ENCODE results near the gene MYCN.

Gene MYCN

GRCh38 chr2:15932394-15933183 is 7.8 kb upstream of the MYCN start:
- no peak for DNase-seq

GRCh38 chr2:15933184-15933845 is 7.0 kb upstream of the MYCN start:
- no peak for DNase-seq

GRCh38 chr2:15934291-15934945 is 5.9 kb upstream of the MYCN start:
- no peak for DNase-seq

- no peak for DNase-seq
Measured at GRCh38 chr2:15935189-15935588, 5.2 kb upstream of the MYCN start.

GRCh38 chr2:15935675-15936074 is 4.7 kb upstream of the MYCN start:
- no peak for DNase-seq

GRCh38 chr2:15936277-15937104 is 3.9 kb upstream of the MYCN start:
- DNase-seq: no peak

GRCh38 chr2:15937105-15937881 is 3.1 kb upstream of the MYCN start:
- no peak for DNase-seq

- no peak for DNase-seq
Measured at GRCh38 chr2:15937882-15938802, 2.2 kb upstream of the MYCN start.

- DNase-seq: no peak
Measured at GRCh38 chr2:15938803-15939555, 1.4 kb upstream of the MYCN start.

GRCh38 chr2:15939556-15939853 is 845 bp upstream of the MYCN start:
- peak; percentile 79 to 89 (median 84) for DNase-seq

GRCh38 chr2:15940661-15941480 is 521 bp downstream of the MYCN start:
- DNase-seq: peak; percentile 18 to 45 (median 27)

GRCh38 chr2:15941481-15941850 is 1.1 kb downstream of the MYCN start:
- DNase-seq: peak in 1 of 3 donors; percentile 8

GRCh38 chr2:15941871-15942710 is 1.7 kb downstream of the MYCN start:
- peak in 2 of 3 donors; percentile 22 to 50 for DNase-seq

- DNase-seq: no peak
Measured at GRCh38 chr2:15942711-15943345, 2.5 kb downstream of the MYCN start.

GRCh38 chr2:15943378-15944280 is 3.3 kb downstream of the MYCN start:
- DNase-seq: peak; percentile 20 to 49 (median 37)

- no peak for DNase-seq
Measured at GRCh38 chr2:15944325-15945017, 4.1 kb downstream of the MYCN start.
